Mucosa of gallbladder (tissue), 1 donor: Measurements from ENCODE around the gene SERINC1. TPM values are rescaled to one million over a fixed set of nuclear protein-coding genes. Genes with fewer than 3 reads are reported as not detected.
"Not testable (repeated sequence)": the region's sequence is repeated elsewhere in the genome, so short reads cannot be mapped to it uniquely, and the experiment has no call there.

ENCODE experiments used
- DNase-seq: peaks from one replicate; pipeline ENCODE4 v3.0.0-alpha.2; 2020; ENCODE audit warnings: low spot score
- total RNA-seq: library from RNA; stranded (reverse); gene quantifications from one replicate; pipeline ENCODE4 v1.2.1, GENCODE V29; 2021
- donor health status: DM: no; HTN: no; CAD: no.

The SERINC1 gene
- total RNA-seq: 190 TPM

- peak; percentile 97 for DNase-seq
Measured at GRCh38 chr6:122471107-122472021, at the start of gene SERINC1. Gene SERINC1 (minus strand): TSS chr6:122471807. CDS start chr6:122471737, 70 bp downstream.

- no peak for DNase-seq
Measured at GRCh38 chr6:122511193-122511924, 39.8 kb upstream of the SERINC1 start.

- DNase-seq: not testable (repeated sequence)
Measured at GRCh38 chr6:122505170-122505569, 33.6 kb upstream of the SERINC1 start.

GRCh38 chr6:122501475-122501874 is 29.9 kb upstream of the SERINC1 start:
- DNase-seq: no peak

- DNase-seq: no peak
Measured at GRCh38 chr6:122495612-122496011, 24.0 kb upstream of the SERINC1 start.

- no peak for DNase-seq
Measured at GRCh38 chr6:122494665-122495272, 23.2 kb upstream of the SERINC1 start.

- DNase-seq: peak; percentile 74
Measured at GRCh38 chr6:122491919-122492555, 20.4 kb upstream of the SERINC1 start.

GRCh38 chr6:122490607-122491006 is 19.0 kb upstream of the SERINC1 start:
- DNase-seq: no peak

- DNase-seq: no peak
Measured at GRCh38 chr6:122484760-122485159, 13.2 kb upstream of the SERINC1 start.

GRCh38 chr6:122482750-122483080 is 11.1 kb upstream of the SERINC1 start:
- no peak for DNase-seq

- no peak for DNase-seq
Measured at GRCh38 chr6:122476131-122476530, 4.5 kb upstream of the SERINC1 start.

GRCh38 chr6:122472022-122472340 is 374 bp upstream of the SERINC1 start:
- no peak for DNase-seq

- DNase-seq: no peak
Measured at GRCh38 chr6:122461885-122462284, 9.7 kb downstream of the SERINC1 start.

- not testable (repeated sequence) for DNase-seq
Measured at GRCh38 chr6:122459865-122460416, 11.7 kb downstream of the SERINC1 start.

GRCh38 chr6:122459240-122459639 is 12.4 kb downstream of the SERINC1 start:
- DNase-seq: no peak

- DNase-seq: no peak
Measured at GRCh38 chr6:122458087-122458486, 13.5 kb downstream of the SERINC1 start.

GRCh38 chr6:122455116-122455515 is 16.5 kb downstream of the SERINC1 start:
- DNase-seq: not testable (repeated sequence)

- no peak for DNase-seq
Measured at GRCh38 chr6:122454673-122455072, 16.9 kb downstream of the SERINC1 start.

- no peak for DNase-seq
Measured at GRCh38 chr6:122452509-122452908, 19.1 kb downstream of the SERINC1 start.

- no peak for DNase-seq
Measured at GRCh38 chr6:122449069-122449468, 22.5 kb downstream of the SERINC1 start.

GRCh38 chr6:122445274-122445673 is 26.3 kb downstream of the SERINC1 start:
- DNase-seq: no peak

- DNase-seq: no peak
Measured at GRCh38 chr6:122438975-122439374, 32.6 kb downstream of the SERINC1 start.
